MM.1S (cell line): ENCODE results near the gene PTTG1IP.

Experiments
- EZH2 ChIP-seq: fragments of 300-600 bp; sonication (generic); optimal IDR thresholded peaks from 2 replicates; pipeline ENCODE3; 2017; ENCODE audit warnings: low read depth, mild to moderate bottlenecking, antibody characterized with exemption, low read length, mixed read lengths
- EZH2phosphoT487 ChIP-seq: fragments of 300-600 bp; sonication (generic); IDR thresholded peaks from 2 replicates; pipeline ENCODE4 v1.6.1; 2018; ENCODE audit warnings: antibody characterized with exemption, low read length
- TF ChIP-seq, protein P1 (sequence below): fragments of 300-600 bp; sonication (generic); IDR thresholded peaks from 2 replicates; pipeline ENCODE4 v1.5.1; 2016; ENCODE audit warnings: antibody characterized with exemption, low read length, mixed read lengths

DNA sequence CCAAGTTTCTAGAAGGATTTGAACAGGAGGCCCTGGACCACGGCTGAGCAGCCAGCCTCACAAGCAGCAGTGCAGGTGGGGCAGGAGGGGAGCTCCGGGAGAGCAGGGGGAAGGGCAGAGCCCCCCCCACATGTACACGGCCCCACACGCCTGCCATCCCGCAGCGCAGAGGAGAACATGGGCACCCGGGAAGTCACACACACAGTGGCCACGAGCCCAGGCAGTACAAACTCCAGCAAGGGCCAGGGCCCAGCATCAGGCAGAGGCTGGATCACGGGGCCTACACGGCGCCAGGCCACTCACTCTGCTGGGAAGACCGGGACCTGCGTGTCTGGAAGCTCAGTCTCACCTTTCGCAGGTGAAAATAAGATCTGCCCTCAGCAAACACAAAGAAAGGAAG lies 60.9 kb downstream of the PTTG1IP start:
- TF ChIP-seq, protein P1, sequence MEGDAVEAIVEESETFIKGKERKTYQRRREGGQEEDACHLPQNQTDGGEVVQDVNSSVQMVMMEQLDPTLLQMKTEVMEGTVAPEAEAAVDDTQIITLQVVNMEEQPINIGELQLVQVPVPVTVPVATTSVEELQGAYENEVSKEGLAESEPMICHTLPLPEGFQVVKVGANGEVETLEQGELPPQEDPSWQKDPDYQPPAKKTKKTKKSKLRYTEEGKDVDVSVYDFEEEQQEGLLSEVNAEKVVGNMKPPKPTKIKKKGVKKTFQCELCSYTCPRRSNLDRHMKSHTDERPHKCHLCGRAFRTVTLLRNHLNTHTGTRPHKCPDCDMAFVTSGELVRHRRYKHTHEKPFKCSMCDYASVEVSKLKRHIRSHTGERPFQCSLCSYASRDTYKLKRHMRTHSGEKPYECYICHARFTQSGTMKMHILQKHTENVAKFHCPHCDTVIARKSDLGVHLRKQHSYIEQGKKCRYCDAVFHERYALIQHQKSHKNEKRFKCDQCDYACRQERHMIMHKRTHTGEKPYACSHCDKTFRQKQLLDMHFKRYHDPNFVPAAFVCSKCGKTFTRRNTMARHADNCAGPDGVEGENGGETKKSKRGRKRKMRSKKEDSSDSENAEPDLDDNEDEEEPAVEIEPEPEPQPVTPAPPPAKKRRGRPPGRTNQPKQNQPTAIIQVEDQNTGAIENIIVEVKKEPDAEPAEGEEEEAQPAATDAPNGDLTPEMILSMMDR, result no peak
- TF ChIP-seq EZH2 (no peak), EZH2phosphoT487 (no peak)
